Hypothalamus (tissue), 51 donors: ENCODE measurements around the gene ROBO4.

Experiments used
- DNase-seq, 51 donors: peaks; one replicate each; lab custom pipeline; 2025; lab: John Stamatoyannopoulos, UW

Gene ROBO4

DNA sequence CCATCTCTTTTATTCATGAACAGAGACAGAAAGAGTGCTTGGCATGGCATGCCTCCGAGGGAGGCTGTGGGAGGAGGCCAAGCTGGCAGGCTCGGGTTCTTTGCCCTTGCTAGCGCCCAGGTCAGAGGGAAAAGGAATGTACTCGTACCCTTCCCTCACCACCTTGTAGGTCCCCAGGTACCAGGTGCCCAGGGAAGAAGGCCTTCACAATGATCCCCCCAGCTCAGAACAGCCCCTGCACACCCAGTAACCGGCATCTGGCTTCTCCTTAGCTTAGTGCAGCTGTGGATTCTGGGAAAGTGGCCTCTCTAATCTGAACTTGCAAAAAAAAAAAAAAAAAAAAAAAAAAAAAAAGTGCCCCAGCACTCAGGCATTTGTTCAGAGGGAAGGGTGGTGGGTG lies 22.7 kb upstream of the ROBO4 start:
- no peak for DNase-seq

DNA sequence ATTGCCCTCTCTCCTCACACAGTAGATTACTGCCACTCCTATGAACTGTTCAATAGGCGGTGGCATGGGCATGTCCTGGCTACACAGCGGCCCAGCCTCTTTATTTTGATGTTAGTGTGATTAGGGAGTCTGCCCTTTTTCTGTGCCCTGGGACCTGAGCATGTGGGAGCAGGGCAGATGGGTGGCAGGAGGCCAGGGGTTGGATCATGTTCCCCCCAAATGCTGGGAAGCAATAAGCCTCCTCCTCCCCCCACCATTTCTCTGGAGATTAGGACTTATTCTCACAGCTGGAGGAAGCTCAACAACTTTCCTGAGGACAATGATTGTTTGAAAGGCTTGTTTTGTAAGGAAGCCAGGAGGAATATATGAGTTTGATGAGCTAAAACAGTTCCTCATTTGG lies 22.2 kb upstream of the ROBO4 start:
- peak in 1 of 51 donors; percentile 43 for DNase-seq

DNA sequence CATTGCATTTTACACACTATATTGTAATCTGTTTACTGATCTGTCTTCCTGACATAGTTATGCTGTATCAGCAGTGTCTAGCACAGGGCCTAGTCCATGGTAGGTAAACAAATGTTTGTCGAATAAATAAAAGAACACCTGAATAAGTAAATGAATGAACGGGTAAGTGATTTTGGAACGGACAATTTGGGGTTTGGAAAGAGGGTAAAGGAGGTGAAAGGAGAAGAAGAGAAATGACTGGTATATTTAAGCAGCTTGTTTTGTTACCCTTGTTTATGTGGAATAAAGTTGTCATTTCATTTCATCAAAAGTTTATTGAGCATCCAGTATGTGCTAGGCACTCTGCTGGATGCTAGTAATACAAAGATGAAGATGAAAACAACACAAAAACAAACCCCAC lies 21.3 kb upstream of the ROBO4 start, which contains the start of gene HEPN1:
Gene HEPN1, plus strand, starts transcription at position 301 of the 400 bp plus-strand sequence.
- DNase-seq, result no peak

DNA sequence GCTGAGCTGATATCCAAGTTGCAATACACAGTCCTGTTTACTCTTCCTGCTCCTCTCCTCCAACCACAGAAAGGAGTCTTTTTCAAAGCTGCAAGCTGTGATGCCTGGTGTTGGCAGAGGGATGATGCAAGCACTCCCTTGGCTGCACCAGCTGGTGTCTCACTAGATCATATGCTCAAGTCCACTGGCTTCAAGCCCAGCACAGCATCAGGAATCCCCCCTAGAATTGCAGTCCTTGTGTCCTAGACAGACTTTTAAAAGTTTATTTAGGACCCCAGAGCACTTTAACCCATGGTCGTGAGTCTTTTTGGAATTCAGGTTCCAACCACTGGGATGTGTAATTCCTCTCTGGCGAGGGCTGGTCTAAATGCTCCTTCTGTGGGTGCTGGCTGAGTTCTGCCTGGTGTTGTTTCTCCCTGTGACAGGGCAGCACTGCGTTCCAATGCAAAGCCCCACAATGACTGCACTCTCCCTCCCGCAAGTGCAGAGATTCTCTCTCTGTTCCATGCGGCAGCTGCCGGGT lies 19.5 kb upstream of the ROBO4 start:
- peak in 39 of 51 donors; percentile 18 to 97 (median 70) for DNase-seq

DNA sequence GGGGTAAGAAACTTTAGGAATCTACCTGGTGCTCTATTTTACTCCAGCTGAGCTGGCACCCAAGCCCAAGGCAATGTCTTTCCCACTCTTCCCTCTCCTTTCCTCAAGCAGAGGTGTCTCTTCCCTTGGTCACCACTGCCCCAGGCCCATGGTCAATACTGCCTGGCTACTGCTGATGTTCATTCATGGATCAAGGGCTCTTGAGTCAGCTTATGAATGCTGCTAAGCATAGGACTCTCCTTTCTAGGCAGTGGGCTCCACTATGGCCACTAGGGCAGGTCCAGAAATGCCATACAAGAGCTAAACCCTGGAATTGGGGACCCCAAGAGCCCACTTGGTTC lies 18.7 kb upstream of the ROBO4 start:
- DNase-seq, result no peak

DNA sequence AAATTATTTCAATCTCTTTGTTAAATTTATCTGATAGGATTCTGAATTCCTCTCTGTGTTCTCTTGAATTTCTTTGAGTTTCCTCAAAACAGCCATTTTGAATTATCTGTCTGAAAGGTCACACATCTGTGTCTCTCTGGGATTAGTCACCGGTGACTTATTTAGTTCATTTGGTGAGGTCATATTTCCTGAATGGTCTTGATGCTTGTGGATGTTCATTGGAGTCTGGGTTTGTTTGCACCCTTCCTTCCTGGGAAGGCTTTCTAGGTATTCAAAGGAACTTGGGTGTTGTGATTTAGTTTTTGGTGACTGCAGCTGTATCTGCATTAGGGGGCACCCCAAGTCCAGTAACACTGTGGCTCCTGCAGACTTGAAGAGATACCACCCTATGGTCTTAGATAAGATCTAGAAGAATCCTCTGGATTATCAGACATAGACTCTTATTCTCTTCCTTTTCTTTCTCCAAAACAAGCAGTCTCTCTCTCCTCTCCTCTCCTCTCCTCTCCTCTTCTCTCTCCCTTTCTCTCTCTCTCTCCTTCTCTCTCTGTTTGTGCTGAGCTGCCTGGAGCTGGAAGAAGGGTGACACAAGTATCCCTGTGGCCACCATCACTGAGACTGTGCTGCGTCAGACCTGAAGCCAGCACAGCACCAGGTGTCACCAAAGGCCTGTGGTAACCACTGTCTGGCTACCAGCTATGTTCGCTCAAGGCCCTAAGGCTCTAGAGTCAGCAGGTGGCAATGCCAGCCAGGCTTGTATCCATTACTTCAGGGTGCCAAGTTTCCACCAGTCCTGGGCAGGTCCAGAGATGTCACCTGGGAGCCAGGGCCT lies 18.1 kb upstream of the ROBO4 start:
- DNase-seq, result no peak

DNA sequence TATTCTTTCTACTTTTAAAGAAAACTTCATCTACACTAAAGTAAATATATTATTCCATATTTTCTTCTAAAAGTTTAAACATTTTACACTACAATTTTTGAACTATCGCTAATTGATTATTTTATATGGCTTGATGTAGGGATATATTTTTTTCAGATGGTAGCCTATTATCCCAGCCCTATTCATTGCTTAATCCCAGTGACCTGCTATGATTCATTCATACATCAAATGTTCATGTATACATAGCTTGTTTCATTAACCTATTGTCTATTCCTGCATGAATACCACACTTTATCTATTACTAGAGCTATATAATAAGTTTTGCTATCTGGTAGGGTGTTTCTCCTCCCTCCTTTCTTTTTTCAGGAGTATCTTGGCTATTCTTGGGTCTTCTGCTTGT lies 5.0 kb upstream of the ROBO4 start:
- DNase-seq, result no peak

DNA sequence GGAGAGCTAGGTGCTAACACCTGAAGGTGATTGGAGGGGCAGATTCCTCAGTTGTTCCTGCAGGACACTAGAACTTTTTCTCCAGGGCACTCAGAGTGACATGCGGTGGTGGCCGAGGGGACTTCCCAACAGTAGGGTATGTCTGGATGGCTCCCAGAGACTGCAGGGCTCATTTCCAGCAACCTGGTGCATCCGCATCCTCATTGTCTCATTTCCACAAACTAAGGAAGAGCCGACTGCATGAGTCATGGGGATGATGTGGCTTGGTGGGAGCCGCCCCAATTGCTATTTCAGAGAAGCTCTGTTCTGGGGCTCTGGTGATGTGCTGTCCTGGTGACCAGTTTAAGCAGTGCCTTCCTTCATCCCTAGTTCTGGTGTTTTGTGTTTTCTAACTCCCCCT lies 2.8 kb upstream of the ROBO4 start:
- peak in 2 of 51 donors; percentile 30 to 38 for DNase-seq

DNA sequence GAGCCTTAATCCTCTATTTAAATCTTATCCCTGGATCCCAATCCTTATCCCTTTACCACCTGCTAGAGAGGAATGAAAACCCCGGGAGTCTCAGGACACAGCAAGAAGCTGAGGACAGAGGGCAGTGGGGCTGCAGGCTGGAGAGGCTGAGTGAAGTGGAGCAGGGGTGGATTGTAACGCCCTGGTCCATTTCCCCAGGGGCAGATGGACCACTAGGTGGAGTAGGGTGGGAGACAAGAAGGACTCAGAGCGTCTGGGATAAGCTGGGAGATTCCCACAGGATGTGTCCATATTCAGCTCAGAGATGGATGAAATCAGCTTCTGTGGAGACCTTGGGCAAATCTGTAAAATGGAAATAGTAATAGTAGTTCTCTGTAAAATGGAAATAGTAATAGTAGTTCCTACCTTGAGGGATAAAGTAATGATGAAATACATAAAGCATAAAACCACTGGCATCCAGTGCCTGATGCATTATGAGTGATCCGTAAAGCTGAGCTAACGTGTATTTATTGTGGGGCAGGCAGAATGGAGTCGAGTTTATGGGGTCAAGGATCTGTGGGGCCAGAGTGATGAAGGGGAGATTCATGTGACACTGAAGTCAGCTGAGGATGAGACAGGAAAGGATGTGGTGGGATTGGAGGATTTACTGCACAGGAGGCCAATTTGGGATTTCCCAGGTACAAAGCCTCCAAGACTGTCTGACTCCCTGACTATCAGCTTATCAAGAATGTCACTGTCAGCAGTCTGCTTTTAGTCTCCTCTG lies 1.9 kb upstream of the ROBO4 start:
- DNase-seq, result peak in 2 of 51 donors; percentile 13 to 56

DNA sequence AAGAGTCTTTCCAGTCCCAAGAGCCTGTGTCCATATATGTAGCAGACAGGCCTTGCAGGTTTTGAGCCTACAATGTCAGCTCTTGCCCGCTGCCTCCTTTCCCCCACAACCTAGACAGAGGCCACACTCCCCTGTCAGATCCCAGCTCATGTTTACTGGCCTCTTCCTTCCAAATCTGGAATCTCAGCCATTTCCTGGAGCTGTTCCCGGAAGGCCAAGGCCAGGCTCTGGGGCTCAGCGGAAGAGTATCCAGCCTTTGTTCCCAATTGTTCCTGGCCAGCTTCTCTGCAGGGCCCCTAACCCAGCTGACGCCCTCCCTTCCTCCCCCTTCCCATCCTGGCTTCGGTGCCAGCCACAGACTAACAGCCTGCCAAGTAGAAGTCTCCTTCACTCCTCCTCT lies 1.0 kb upstream of the ROBO4 start:
- DNase-seq, result peak in 31 of 51 donors; percentile 7 to 72 (median 47)

DNA sequence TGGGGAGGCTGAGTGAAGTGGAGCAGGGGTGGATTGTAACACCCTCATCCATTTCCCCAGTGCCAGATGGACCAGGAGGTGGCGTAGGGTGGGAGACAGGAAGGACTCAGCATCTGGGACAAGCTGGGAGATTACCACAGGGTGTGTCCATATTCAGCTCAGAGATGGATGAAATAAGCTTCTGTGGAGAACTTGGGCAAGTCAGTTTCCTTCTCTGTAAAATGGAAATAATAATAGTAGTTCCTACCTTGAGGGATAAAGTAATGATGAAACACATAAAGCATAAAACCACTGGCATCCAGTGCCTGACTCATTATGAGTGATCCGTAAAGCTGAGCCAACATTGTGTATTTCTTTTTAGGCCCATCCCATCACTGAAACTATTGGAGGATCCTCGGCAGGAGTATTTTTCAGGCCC lies 607 bp upstream of the ROBO4 start:
- no peak for DNase-seq

DNA sequence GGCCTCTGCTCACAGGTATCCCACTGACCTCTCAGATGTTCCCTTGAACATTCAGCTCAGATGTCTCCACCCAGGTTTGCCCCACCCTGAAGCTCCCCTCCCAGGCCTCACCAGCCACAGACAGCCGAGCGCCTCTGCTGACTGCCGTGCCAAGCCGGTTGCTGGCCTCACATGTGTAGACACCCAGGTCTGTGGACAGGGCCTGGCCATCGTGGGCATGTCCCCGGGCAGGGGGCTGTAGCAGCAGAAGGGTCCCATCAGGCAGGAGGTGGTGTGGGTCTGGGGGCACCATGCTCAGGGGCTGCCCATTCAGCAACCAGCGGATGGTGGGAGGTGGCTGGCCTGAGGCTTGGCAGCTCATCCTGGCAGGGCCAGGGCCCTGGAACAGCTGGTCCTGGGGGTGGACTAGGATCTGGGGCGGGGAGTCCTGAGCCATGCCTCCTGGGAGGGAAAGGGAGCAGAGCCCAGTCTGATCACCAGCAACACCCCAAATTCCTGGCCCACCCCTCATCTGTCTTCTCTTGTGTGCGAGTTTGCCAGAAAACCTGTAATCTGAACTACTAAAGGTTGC lies 759 bp downstream of the ROBO4 start:
- no peak for DNase-seq

DNA sequence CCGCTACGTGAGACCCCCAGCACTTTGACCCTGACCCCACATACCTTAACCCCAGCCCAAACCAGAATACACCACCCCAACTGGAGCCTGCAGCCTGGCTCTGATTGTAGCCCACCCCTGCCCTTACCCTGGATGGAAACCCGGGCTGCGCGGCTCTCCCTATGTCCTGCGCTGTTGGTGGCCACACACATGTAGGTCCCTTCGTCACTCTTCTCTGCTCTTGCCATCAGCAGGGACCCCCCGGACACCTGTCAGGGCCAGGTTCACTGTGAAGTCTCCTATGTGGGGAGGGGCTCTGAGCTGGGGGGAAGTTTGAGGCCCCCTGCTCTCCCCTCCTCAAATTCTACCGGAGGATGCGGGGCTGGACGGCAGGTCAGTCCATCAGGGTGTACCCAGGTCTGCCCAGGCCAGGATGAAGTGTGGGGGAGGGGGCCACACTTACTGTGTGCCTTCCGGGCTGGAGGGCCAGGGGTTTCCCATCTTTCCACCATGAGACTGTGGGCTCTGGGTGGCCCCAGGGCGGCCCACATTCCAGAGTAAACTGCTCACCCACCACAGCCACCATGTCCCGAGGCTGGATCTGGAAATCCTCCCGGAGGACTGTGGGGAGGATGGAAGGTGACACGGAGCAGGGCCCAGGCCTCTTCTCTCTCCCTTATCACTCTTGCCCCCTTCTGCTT lies 1.5 kb downstream of the ROBO4 start:
- no peak for DNase-seq

DNA sequence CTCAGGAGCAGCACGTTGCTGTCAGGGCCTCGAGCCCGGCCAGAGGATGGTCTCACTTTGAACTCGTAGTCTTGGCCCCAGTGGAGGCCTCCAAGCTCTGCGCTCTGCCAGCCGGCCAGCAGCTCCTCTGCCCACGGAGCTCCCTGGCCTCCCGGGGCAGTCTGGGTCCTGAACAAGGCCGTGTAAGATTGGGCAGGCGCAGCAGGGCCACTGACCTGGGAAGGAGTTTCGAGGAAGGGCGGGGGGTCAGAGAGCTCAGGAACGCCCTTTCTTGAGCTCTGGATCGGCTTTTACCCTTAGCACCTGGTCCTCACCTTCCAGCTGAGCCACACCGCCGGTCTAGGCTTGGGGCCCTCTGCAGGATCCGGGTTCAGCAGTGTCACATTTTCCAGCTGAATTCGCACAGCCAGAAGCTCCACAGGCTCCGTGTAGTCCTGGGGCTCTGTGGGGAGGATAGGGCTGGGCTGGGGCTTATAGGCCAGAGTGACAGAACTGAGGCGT lies 2.1 kb downstream of the ROBO4 start:
- DNase-seq, result no peak

DNA sequence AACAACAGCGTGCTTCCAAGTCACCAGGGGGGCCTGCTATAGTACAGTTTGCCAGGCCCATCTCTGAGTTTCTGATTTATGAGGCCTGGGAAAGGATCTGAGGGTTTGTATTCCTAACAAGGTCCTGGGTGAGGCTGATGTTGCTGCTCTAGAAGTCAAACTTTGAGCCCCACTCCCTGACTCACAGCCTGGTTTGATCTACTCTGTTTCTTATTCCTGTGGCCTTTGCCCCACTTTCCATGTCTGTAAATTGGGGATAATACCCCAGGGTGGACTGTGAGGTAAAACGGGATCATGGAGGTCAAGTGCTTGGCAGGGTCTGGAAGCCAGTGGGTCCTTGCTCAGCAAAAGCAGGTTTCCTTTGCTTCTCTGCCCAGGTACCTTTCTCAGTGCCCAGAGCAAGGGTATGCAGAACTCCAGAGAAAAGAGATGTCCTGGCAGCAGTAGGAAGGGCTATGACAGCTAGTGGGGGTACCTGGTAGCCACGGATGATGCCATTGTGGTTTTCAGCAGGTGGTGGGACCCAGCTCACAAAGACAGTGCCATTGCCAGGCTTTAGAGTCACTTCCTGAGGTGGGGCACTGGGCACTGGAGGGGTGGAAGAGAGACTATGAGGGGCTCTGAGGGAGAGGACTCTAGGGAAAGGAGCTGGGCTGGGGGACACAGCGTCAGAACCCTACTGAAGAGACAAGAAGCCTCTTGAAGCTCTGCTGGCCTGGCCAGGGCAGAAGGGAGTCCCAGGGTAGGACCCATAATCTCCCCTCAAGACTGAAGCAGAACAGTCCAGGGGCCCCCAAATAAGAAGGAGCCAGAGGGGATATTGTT lies 2.8 kb downstream of the ROBO4 start:
- no peak for DNase-seq

DNA sequence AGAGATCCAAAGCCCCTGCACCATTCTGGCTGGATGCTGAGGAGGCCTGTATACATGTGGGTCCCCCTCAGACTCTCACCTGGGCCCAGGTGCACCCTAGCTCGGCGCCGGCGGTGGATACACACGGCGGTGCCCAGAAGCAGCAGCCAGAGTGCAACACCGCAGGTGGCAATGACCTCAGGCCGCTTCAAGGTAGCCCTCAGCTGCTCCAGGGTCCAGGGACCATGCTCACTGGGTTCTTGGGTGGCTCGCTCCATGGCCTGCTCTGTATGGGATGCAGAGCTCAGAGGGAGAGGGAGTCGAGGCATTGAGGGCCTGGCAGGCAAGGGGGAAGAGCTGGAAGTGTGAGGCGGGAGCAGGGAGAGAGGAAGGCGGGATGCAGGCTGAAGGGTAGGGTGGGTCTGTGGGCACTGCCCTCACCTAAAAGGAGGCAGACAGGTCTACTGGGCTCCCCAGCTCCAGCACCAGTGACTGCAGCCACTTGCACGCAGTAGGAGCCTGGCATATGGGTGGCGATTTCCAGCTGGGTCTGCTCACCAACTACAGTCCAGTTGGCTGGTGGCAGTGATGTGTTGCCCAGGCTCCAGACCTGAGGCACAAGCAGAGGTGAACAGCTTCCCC lies 3.8 kb downstream of the ROBO4 start:
- no peak for DNase-seq

DNA sequence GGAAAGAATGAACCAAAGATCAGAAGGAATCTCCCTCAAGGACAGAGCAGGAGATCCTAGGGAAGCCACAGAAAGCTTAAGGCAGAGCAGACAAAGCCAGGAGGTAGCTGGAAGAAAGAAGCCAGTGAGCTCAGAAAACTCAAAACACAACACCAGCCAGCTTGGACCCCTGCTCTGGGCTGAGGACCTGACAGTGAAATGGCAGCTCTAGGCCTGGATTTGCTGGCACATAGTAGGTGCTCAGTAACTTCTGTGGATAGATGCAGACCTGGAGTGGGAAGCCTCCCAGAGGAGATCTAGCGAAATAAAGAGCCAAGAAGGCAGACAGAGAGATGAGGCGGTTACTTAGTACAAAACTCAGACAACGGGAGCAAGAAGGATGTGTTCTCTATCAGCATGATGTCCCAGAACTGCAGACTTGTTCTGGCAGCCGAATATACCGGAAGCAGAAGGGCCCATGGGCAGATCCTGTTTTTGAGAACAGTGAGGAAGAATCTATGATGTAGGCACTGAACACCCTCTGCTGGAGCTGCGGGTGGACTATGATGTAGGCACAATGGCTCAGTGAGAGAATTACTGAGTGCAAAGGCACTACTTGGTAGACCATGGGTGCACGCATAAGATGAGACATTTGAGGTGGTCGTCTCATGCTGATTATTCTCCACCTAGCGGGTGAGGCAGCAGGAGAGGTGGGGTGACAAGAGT lies 4.8 kb downstream of the ROBO4 start:
- peak in 2 of 51 donors; percentile 19 to 26 for DNase-seq

DNA sequence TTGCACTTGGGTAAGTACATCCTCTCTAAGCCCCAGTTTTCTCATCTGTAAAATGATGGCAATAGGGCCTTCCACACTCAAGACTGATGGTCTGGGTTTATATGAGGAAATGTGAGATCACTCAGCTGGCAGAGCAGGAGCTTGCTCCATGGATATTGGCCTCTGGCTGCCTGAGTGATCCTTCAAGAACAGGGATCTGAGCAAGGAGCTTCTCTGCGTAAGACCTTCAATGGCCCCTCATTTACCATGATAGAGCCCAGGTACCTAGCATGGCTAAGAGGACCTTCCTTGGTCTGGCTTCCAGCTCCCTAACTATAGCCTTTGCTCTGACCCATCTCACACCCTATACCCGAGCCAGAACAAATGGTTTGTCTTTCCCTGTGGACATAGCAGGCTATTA lies 5.5 kb downstream of the ROBO4 start:
- no peak for DNase-seq
